Neural progenitor cell (in vitro differentiated cells): ENCODE results near the gene ANKRD60. TPM values are rescaled to one million over a fixed set of nuclear protein-coding genes. Genes with fewer than 3 reads are reported as not detected.

Experiments used
- DNase-seq: peaks from one replicate; pipeline ENCODE4 v3.0.0-alpha.2; 2016; ENCODE audit warnings: low spot score
- H2AFZ ChIP-seq: fragments of 200-600 bp; sonication (generic); replicated peaks from 2 replicates; pipeline ENCODE4 v1.6.1; 2016; ENCODE audit warnings: antibody characterized with exemption
- H3F3A ChIP-seq: fragments of 200-600 bp; sonication (generic); 2 replicates; pipeline ENCODE4 v1.6.1; 2016; ENCODE audit warnings: antibody characterized with exemption, low read depth
- H3K27ac ChIP-seq: fragments of 200-600 bp; sonication (generic); 2 replicates; pipeline ENCODE4 v1.5.1; 2016; ENCODE audit warnings: mild to moderate bottlenecking
- H3K27me3 ChIP-seq: fragments of 200-600 bp; sonication (generic); 2 replicates; pipeline ENCODE4 v1.6.1; 2016; ENCODE audit warnings: mild to moderate bottlenecking, moderate library complexity
- H3K36me3 ChIP-seq: fragments of 200-600 bp; sonication (generic); 2 replicates; pipeline ENCODE4 v1.5.1; 2016
- H3K4me1 ChIP-seq: fragments of 200-600 bp; sonication (generic); 2 replicates; pipeline ENCODE4 v1.6.1; 2016; ENCODE audit warnings: mixed run types
- H3K4me2 ChIP-seq: fragments of 200-600 bp; sonication (generic); 2 replicates; pipeline ENCODE4 v1.6.1; 2016
- H3K4me3 ChIP-seq: fragments of 200-600 bp; sonication (generic); 2 replicates; pipeline ENCODE4 v1.5.1; 2016
- H3K79me2 ChIP-seq: fragments of 200-600 bp; sonication (generic); 2 replicates; pipeline ENCODE4 v1.6.1; 2016; ENCODE audit warnings: low read depth
- H3K9ac ChIP-seq: fragments of 200-600 bp; sonication (generic); 2 replicates; pipeline ENCODE4 v1.6.1; 2016
- H3K9me3 ChIP-seq: fragments of 200-600 bp; sonication (generic); 2 replicates; pipeline ENCODE4 v1.5.1; 2016; ENCODE audit warnings: low read depth
- H4K20me1 ChIP-seq: fragments of 200-600 bp; sonication (generic); 2 replicates; pipeline ENCODE4 v1.6.1; 2016; ENCODE audit warnings: low read depth
- H3K27ac Mint-ChIP-seq: 3 replicates; pipeline ENCODE4 v1.8.0; 2021; ENCODE audit warnings: mixed read lengths
- H3K27me3 Mint-ChIP-seq: 2 replicates; pipeline ENCODE4 v1.8.0; 2022; ENCODE audit warnings: low read depth, mild to moderate bottlenecking, inconsistent platforms, moderate library complexity, mixed read lengths; ENCODE audit not compliant: insufficient read depth
- H3K36me3 Mint-ChIP-seq: 3 replicates; pipeline ENCODE4 v1.8.0; 2021; ENCODE audit warnings: mixed read lengths
- H3K4me1 Mint-ChIP-seq: 3 replicates; pipeline ENCODE4 v1.8.0; 2021; ENCODE audit warnings: mixed read lengths
- H3K4me3 Mint-ChIP-seq: 3 replicates; pipeline ENCODE4 v1.8.0; 2021; ENCODE audit warnings: mild to moderate bottlenecking, moderate library complexity, mixed read lengths
- H3K9me3 Mint-ChIP-seq: 3 replicates; pipeline ENCODE4 v1.8.0; 2020; ENCODE audit warnings: mixed read lengths
- CTCF ChIP-seq: fragments of 200-600 bp; sonication (generic); IDR thresholded peaks from 2 replicates; pipeline ENCODE4 v1.5.1; 2017; ENCODE audit warnings: antibody characterized with exemption, mild to moderate bottlenecking
- EZH2 ChIP-seq: fragments of 200-600 bp; sonication (generic); IDR thresholded peaks from 2 replicates; pipeline ENCODE4 v1.6.1; 2017; ENCODE audit warnings: antibody characterized with exemption, mild to moderate bottlenecking, moderate library complexity
- EZH2phosphoT487 ChIP-seq: fragments of 200-600 bp; sonication (generic); IDR thresholded peaks from 2 replicates; pipeline ENCODE4 v1.6.1; 2017; ENCODE audit warnings: antibody characterized with exemption
- total RNA-seq: library from RNA; depleted of rRNA; stranded (reverse); fragments of >200 nt; gene quantifications from 2 replicates; pipeline ENCODE4 v1.2.3, GENCODE V29; 2015; ENCODE audit warnings: low replicate concordance

Gene ANKRD60
- total RNA-seq, 1 donor from 2014 or later: not detected

GRCh38 chr20:58171796-58172425, 56.5 kb downstream of the ANKRD60 start:
- no peaks in the 10 kb centered on the region for H3K36me3 Mint-ChIP-seq
- no peaks in the 10 kb centered on the region for H3F3A ChIP-seq
- no peak overlapping the region for H3K27ac ChIP-seq
- no peak overlapping the region for H3K9ac ChIP-seq
- no peak for TF ChIP-seq EZH2phosphoT487
- no peak for TF ChIP-seq CTCF
- TF ChIP-seq EZH2: no peak
- H2AFZ ChIP-seq: no peak overlapping the region
- H3K36me3 ChIP-seq: no peaks in the 10 kb centered on the region
- H4K20me1 ChIP-seq: no peaks in the 10 kb centered on the region
- H3K79me2 ChIP-seq: no peaks in the 10 kb centered on the region
- no peaks in the 10 kb centered on the region for H3K27me3 ChIP-seq
- H3K4me3 Mint-ChIP-seq: no peak overlapping the region
- no peak overlapping the region for H3K4me3 ChIP-seq
- DNase-seq: no peak
- no peaks in the 10 kb centered on the region for H3K9me3 ChIP-seq
- H3K27me3 Mint-ChIP-seq: peaks cover 13% of the 10 kb centered on the region
- H3K4me1 ChIP-seq: peaks cover 9% of the 10 kb centered on the region
- no peaks in the 10 kb centered on the region for H3K9me3 Mint-ChIP-seq
- H3K27ac Mint-ChIP-seq: peak overlapping the region; percentile 58
- H3K4me1 Mint-ChIP-seq: peaks cover 33% of the 10 kb centered on the region
- H3K4me2 ChIP-seq: no peak overlapping the region

GRCh38 chr20:58169450-58169849, 59.0 kb downstream of the ANKRD60 start:
- no peaks in the 10 kb centered on the region for H4K20me1 ChIP-seq
- peaks cover 1% of the 10 kb centered on the region for H3K4me1 ChIP-seq
- no peaks in the 10 kb centered on the region for H3K36me3 Mint-ChIP-seq
- H3K9me3 Mint-ChIP-seq: no peaks in the 10 kb centered on the region
- peaks cover 15% of the 10 kb centered on the region for H3K27me3 Mint-ChIP-seq
- TF ChIP-seq EZH2phosphoT487: no peak
- no peak for TF ChIP-seq EZH2
- no peak for TF ChIP-seq CTCF
- H2AFZ ChIP-seq: no peak overlapping the region
- H3K27ac Mint-ChIP-seq: no peak overlapping the region
- H3K79me2 ChIP-seq: no peaks in the 10 kb centered on the region
- H3K4me3 ChIP-seq: no peak overlapping the region
- H3F3A ChIP-seq: no peaks in the 10 kb centered on the region
- no peak overlapping the region for H3K4me2 ChIP-seq
- no peak overlapping the region for H3K4me3 Mint-ChIP-seq
- H3K9me3 ChIP-seq: no peaks in the 10 kb centered on the region
- no peaks in the 10 kb centered on the region for H3K36me3 ChIP-seq
- DNase-seq: no peak
- H3K27ac ChIP-seq: no peak overlapping the region
- H3K4me1 Mint-ChIP-seq: peaks cover 21% of the 10 kb centered on the region
- no peak overlapping the region for H3K9ac ChIP-seq
- H3K27me3 ChIP-seq: no peaks in the 10 kb centered on the region

- peaks cover 15% of the 10 kb centered on the region for H3K4me1 Mint-ChIP-seq
These were observed 59.6 kb downstream of the ANKRD60 start for GRCh38 chr20:58168843-58169242.

More at GRCh38 chr20:58168843-58169242, 59.6 kb downstream of the ANKRD60 start:
- Histone ChIP-seq H3K4me1 (no peaks in the 10 kb centered on the region), H3K4me2 (no peak overlapping the region), H3K27me3 (no peaks in the 10 kb centered on the region), H3K4me3 (no peak overlapping the region), H4K20me1 (no peaks in the 10 kb centered on the region), H2AFZ (no peak overlapping the region), H3K9ac (no peak overlapping the region), H3K36me3 (no peaks in the 10 kb centered on the region), H3K9me3 (no peaks in the 10 kb centered on the region), H3F3A (no peaks in the 10 kb centered on the region), H3K27ac (no peak overlapping the region), H3K79me2 (no peaks in the 10 kb centered on the region)
- Mint-ChIP-seq H3K27ac (no peak overlapping the region), H3K9me3 (no peaks in the 10 kb centered on the region), H3K4me3 (no peak overlapping the region), H3K27me3 (peaks cover 10% of the 10 kb centered on the region), H3K36me3 (no peaks in the 10 kb centered on the region)
- no peak for DNase-seq
- TF ChIP-seq CTCF (no peak), EZH2phosphoT487 (no peak), EZH2 (no peak)
